Measurements from ENCODE around the gene PNMT. TPM values are rescaled to one million over a fixed set of nuclear protein-coding genes. Genes with fewer than 3 reads are reported as not detected.

Gene PNMT
- total and polyA plus RNA-seq, 2 of the 8 experiments (the other 6 are each of a cell fraction or from before 2014, with no cell fraction given) = 5.6 to 10.9 TPM

DNA sequence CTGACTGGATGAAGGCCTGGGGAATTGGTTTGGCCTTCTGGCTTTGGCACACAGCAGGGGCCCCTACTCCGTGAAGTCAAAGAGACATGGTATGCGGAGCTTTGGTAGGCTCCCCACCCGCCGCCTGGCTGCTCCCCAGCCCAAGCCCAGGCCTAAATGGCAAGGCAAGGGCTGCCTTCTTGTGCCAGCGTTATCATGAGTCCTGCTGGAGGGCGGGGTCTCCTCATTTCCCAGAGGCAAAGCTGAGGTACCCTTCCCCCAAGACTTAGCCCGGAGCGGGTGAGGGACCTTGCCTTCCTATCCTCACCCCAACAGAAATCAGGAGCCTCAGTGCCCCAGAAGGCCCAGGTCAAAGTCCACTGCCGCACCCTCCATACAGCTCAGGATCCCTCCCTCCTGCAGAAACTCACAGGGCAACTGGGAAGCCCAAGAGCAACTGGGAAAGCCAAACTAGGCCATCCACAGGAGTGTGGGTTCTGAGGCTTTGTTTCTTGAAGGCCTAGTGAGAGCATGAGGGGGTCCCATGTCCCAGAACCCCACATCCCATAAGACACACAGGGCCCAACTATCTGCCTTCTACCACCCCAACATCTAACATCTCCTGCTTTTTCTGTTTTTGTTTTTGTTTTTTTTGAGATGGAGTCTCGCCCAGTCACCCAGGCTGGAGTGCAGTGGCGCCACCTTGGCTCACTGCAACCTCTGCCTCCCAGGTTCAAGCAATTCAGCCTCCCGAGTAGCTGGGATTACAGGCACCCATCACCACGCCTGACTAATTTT, 10.3 kb downstream of the PNMT start:
- H3K56ac ChIP-seq (replicated peaks; ENCODE audit: insufficient read length, low read depth, low read length) = no peak overlapping the region
- 85% methylated on average over 13 of the region's 13 CpGs; no CpG with 5 or more reads in 1 of the 2 experiments for WGBS, 2 experiments (ENCODE audit: extremely low coverage in 1 of 2, insufficient coverage in 1 of 2, insufficient read length in 1 of 2, insufficient replicate concordance in 2 of 2, low coverage in 1 of 2, low lambda C conversion rate in 2 of 2, missing lambda C conversion rate in 1 of 2)

More for the DNA sequence above, 10.3 kb downstream of the PNMT start:
- FAIRE-seq (no peak), DNase-seq (ENCODE audit: low read depth in 1 of 2, low spot score in 2 of 2) (no peak)
- Histone ChIP-seq H3K36me3 (ENCODE audit: control insufficient read depth in 2 of 4, insufficient read depth in 4 of 4, low read length in 3 of 4) (peaks cover 0 to 3% (median 1%) of the 10 kb centered on the region in 4 experiments; a peak in 4 of 8 replicates), H2BK12ac (ENCODE audit: low read depth, low read length) (0 out of 2 replicates have a peak overlapping the region, but pooled peaks have one; percentile 17), H3K23me2 (ENCODE audit: low read depth, low read length) (no peaks in the 10 kb centered on the region), H4K20me1 (replicated peaks in 1 of 2; ENCODE audit: control insufficient read depth in 1 of 2, insufficient read depth in 2 of 2, low read length in 2 of 2) (no peaks in the 10 kb centered on the region), H3K9ac (replicated peaks in 1 of 4; ENCODE audit: extremely low read depth in 1 of 4, low read depth in 3 of 4, low read length in 3 of 4) (no peak overlapping the region), H4K8ac (ENCODE audit: extremely low read depth, insufficient read depth, low read length) (no peak overlapping the region), H4K91ac (replicated peaks; ENCODE audit: insufficient read length, low read length) (no peak overlapping the region), H3K79me1 (ENCODE audit: low read depth, low read length) (no peaks in the 10 kb centered on the region), H2BK5ac (ENCODE audit: low read depth, low read length) (peak overlapping the region; percentile 30; the same call in 1 of the 2 replicates), H2BK15ac (ENCODE audit: low read length) (0 out of 2 replicates have a peak overlapping the region, but pooled peaks have one; percentile 31), H3K23ac (ENCODE audit: insufficient read length) (no peak overlapping the region), H3K4me1 (replicated peaks in 1 of 4; ENCODE audit: control insufficient read depth in 3 of 4, insufficient read depth in 4 of 4, low read length in 3 of 4) (peaks cover 0 to 8% (median 5%) of the 10 kb centered on the region in 4 experiments; a peak in 5 of 7 replicates), H3K4me2 (ENCODE audit: insufficient read depth in 1 of 2, low read depth in 2 of 2, low read length in 2 of 2) (no peak overlapping the region), H3K79me2 (ENCODE audit: control insufficient read depth in 1 of 2, insufficient read depth in 2 of 2, low read length in 2 of 2) (no peaks in the 10 kb centered on the region), H3K4ac (replicated peaks; ENCODE audit: insufficient read length, low read depth, low read length) (no peak overlapping the region), H3K14ac (ENCODE audit: insufficient read length) (no peak overlapping the region), H2AK5ac (ENCODE audit: low read depth, low read length) (no peak overlapping the region), H3K27me3 (replicated peaks in 1 of 4; ENCODE audit: control insufficient read depth in 3 of 4, extremely low read depth in 1 of 4, insufficient read depth in 3 of 4, low read length in 3 of 4) (no peaks in the 10 kb centered on the region), H3K27ac (ENCODE audit: low read depth, low read length) (peak overlapping the region; percentile 22; the same call in 1 of the 2 replicates), H3K4me3 (ENCODE audit: extremely low read depth in 1 of 4, insufficient read depth in 2 of 4, low read depth in 3 of 4, low read length in 4 of 4) (no peak overlapping the region), H4K5ac (ENCODE audit: insufficient read length, low read depth, low read length) (no peak overlapping the region), H3K9me3 (ENCODE audit: insufficient read depth in 2 of 2, low read depth in 1 of 2, low read length in 1 of 2) (no peaks in the 10 kb centered on the region), H2AFZ (ENCODE audit: low read length) (no peak overlapping the region), H2BK20ac (ENCODE audit: low read length) (0 out of 2 replicates have a peak overlapping the region, but pooled peaks have one; percentile 7), H2BK120ac (replicated peaks; ENCODE audit: low read depth, low read length) (no peak overlapping the region), H3K18ac (ENCODE audit: extremely low read depth, low read length) (no peak overlapping the region; the same call in 1 of the 2 replicates)
- POLR2A ChIA-PET (ENCODE audit: partially characterized antibody) = interaction anchor here (1.0 to 38.1 kb wide), 7 partner anchors 3 to 60 kb away, joined by 3 to 708 read pairs (median 3); partner anchors contain the start of genes ERBB2, MIEN1, PGAP3 and PNMT
- CTCF ChIA-PET (ENCODE audit: partially characterized antibody) = interaction anchor here (0.6 to 52.4 kb wide), 19 partner anchors 8 to 309 kb away, joined by 3 to 1885 read pairs (median 4); partner anchors contain the start of genes ERBB2, PNMT, PPP1R1B and STARD3
- TF ChIP-seq HDAC6 (IDR thresholded peaks at IDR 0.05; ENCODE audit: low read depth, low read length) (no peak), POU5F1 (IDR thresholded peaks at IDR 0.05; ENCODE audit: low read depth, low read length) (no peak), CBX8 (IDR thresholded peaks at IDR 0.05; ENCODE audit: borderline replicate concordance, low read depth, low read length) (no peak), ASH2L (IDR thresholded peaks at IDR 0.05; ENCODE audit: low read length) (no peak), RNF2 (IDR thresholded peaks at IDR 0.05; ENCODE audit: borderline replicate concordance, low read depth, low read length, missing control alignments, poor library complexity, severe bottlenecking) (no peak), CEBPB (IDR thresholded peaks at IDR 0.05; ENCODE audit: low read depth, low read length) (no peak)
- TF ChIP-seq, protein P1, sequence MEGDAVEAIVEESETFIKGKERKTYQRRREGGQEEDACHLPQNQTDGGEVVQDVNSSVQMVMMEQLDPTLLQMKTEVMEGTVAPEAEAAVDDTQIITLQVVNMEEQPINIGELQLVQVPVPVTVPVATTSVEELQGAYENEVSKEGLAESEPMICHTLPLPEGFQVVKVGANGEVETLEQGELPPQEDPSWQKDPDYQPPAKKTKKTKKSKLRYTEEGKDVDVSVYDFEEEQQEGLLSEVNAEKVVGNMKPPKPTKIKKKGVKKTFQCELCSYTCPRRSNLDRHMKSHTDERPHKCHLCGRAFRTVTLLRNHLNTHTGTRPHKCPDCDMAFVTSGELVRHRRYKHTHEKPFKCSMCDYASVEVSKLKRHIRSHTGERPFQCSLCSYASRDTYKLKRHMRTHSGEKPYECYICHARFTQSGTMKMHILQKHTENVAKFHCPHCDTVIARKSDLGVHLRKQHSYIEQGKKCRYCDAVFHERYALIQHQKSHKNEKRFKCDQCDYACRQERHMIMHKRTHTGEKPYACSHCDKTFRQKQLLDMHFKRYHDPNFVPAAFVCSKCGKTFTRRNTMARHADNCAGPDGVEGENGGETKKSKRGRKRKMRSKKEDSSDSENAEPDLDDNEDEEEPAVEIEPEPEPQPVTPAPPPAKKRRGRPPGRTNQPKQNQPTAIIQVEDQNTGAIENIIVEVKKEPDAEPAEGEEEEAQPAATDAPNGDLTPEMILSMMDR (IDR thresholded peaks at IDR 0.05; ENCODE audit: control extremely low read depth in 1 of 3, insufficient read depth in 1 of 3, low read depth in 1 of 3, low read length in 3 of 3) = peak in 2 of 3 experiments; percentile 8 to 15; a peak in 2 of 4 replicates
